Measurements from ENCODE around the gene SMYD3.

GRCh38 chr1:245983294-245983967 lies 523.6 kb downstream of the SMYD3 start:
- TF ChIP-seq CTCF (IDR thresholded peaks at IDR 0.05; ENCODE audit: poor library complexity, severe bottlenecking) (no peak), RAD21 (conservative IDR thresholded peaks at IDR 0.05) (no peak), TAF1 (IDR thresholded peaks at IDR 0.05; ENCODE audit: low read depth) (no peak), MXI1 (conservative IDR thresholded peaks at IDR 0.05; ENCODE audit: poor library complexity, severe bottlenecking) (no peak), EZH2 (IDR thresholded peaks at IDR 0.05; ENCODE audit: borderline replicate concordance, insufficient read depth, low read length, poor library complexity, severe bottlenecking) (no peak), SMC3 (conservative IDR thresholded peaks at IDR 0.05; ENCODE audit: poor library complexity) (no peak), REST (IDR thresholded peaks at IDR 0.05; ENCODE audit: borderline replicate concordance) (no peak), POLR2AphosphoS5 (IDR thresholded peaks at IDR 0.05) (no peak)

Data from neural cell (in vitro differentiated cells).